ENCODE results near the gene KIF26B.

The KIF26B gene

DNA sequence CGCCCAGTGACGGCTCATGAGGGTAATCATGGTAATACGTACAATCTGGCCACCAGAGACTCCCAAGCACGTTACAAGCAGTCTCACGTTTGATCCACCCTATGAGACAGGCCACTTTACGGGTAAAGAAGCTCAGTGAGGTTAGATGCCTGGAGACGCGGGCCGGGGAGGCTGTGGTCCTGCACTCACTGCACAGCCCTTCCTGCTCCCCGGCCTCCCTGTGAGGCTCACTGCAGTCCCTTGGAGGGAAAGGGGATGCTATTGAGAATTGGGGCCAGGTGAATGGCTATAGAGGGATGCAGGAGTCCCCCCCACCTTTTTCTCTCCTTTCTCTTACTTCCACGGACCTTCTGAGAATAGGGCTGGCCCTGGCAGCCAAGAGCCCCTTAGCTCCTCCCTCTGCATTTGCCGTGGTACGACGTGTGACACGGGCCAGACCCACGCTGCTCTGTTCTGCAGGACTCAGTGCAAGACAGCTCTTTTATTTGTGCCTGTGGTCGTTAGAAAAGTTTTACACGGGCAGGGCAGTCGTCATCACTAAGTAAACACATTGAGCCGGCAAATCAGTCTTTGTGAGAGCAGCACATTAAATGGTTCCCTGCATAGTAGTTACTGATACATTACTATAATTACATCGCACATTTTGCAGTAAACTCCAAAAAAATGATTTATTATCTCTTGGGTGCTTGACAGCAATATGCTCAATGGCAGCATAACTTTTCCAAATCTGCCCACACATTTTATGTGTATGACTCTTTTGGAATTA lies 18.8 kb downstream of the KIF26B start:
- no peak for DNase-seq

DNA sequence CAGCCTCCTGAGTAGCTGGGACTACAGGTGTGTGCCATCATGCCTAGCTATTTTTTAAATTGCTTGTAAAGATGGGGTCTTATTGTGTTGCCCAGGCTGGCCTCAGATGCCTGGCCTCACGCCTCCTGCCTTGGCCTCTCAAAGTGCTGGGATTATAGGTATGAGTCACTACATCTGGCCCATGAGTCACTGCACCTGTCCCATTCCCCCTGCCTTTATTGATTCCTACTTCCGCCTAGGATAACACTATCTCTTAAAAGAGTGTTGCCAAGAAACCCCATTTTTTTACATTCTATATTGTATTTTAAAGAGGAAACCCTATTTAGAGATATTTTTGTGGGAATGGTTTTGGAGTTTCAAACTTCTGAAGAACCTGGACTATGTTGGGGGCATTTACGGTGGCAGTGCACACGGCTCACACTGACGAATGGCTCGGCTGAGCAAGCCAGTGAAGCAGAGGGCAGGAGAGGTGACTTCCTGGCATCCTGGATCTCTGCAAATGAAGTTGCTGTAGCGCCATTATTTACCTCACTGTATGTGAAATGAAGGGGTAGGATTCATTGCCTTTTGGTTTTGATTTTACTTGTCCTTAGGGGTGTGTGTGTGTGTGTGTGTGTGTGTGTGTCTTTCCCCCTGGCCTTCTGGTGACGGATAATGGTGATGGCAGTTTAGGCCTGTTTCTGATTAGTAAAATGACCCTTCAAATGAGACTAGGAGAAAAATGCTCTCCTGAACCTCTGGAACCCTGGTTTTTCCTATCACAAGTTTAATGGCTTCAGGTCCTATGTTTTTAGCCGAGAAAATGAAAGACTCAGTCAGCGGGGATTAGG lies 22.5 kb downstream of the KIF26B start:
- DNase-seq = no peak

DNA sequence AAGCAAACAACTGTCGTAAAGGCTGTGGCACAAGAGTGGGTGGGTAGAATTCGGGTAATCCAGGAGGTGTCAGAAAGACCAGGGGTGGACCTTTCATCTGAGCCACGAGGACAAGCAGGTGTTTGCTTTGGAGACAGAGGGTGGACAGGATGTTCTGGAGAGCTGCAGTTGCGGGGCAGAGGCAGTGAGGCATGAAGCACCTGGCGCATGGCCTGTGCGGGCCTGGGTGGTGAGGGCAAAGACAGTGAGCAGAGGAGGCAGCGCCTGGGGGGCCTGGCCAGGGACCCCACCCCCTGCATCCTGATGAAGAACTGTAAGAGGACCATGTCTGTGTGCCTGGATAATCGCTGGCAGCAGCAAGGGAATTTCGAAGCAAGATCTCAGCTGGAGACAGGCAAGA lies 24.9 kb downstream of the KIF26B start:
- DNase-seq = no peak

DNA sequence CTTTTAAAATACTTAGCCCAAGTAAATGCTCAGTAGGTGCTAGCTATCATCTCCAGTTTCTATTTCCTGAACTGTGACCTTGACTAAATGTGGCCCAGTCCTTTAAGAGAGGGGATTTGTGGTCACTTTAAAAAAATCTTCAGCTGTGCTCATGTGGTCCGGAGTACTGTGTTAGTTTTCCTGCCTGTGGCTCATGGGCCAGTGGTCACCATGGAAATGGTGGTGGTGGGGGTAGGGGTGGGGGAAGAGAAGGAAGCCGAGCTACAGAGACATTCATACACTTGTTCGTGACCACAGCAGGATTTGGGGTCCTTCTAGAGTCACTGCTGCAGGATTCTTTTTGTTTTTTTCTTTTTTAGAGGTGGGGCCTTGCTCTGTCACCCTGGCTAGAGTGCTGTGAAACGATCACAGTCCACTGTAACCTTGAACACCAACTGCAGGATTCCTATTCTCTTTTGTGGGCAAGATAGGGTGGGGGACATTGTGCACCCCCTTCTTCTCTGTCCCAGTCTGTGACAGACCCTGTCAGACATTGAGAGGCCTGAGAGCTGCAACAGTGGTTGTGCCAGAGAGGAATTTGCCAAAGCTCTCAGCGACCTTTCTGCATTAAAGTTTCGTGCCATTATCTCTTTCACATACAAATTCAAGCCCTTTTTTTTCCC lies 25.8 kb downstream of the KIF26B start:
- no peak for DNase-seq

DNA sequence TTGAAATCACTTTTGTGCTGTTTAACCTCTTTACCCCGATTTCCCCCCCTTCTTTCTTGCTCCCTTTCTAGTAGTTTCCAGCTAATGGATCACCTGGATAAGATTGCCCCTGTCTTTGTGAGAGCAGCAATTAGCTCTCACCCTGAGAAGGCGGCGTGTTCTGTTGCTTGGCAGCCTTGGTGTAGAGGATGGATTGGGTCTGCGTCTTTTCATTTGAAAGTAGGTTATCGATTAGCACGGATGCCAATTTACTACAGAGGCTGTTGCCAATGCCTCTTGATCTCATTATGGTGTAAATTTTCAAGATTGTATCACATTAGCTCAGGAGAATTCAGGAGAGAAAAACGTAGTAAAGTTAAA lies 26.4 kb downstream of the KIF26B start:
- DNase-seq = no peak

DNA sequence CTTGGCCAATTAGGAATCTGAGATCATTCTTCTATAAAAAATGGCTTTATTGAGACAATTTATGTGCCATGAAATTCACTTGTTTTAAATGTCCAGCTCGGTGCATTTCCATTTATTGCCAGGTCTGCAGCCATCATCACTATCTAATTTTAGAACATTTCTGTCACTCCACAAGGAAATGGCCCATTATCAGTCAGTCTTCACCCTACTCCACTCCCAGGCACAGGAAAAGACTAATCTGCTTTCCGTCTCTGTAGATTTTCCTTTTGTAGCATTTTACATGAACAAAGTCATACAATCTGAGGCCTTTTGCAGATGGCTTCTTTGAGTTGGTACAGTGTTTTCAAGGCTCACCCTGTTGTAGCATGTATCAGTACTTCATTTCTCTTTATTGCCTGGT lies 27.2 kb downstream of the KIF26B start:
- DNase-seq = no peak

DNA sequence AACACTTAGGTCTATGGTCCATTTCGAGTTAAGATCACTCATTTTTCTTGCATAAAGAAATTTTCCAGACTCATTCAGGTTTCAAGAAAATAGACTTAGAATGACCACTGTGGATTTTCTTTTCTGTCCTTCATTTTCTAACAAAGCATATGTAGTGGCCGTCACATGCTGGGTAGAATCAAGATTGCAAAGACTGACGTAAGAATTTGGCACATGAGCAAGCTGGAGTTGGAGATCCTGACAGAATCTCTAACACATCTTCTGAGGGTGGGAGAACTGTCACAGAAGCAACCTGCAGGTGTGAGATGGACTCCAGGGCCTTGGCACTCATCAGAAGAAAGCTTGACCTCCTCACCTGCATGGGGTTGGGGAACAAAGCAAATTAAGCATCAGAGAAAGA lies 28.6 kb downstream of the KIF26B start:
- DNase-seq = no peak

DNA sequence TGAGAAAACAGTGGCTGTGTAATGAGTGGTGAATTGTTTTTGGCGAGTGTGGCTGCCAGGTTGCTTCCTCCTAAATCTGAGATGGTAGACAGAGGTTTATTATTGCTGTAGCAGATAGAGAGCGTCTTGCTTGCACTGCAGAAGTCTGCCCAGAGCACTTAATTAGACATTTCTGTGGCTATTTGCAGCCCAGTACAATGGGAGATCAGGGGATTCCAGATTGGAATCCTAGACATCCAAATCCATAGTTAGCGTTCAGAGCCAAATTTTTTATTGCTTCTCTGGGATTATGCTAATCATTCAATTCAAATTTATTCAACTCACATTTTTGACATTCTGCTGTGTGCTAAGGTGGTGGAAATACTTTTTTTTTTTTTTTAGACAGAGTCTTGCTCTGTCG lies 30.0 kb downstream of the KIF26B start:
- no peak for DNase-seq

DNA sequence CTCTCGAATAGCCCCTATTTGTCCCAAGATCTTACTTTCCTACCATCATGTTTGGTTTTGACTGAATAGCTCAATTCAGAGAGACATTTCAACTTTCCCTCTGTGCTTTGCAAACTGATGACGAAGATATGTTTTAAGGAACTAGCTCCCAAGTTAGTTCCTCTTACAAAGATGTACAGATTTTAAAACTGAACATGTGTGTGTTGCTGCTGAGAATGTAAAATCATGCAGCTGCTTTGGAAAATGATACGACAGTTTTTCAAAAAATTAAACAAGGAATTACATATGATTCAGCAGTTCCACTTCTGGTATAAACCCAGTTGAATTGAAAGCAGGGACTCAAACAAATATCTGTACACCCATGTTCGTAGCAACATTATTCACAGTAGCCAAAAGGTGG lies 33.6 kb downstream of the KIF26B start:
- DNase-seq = no peak

DNA sequence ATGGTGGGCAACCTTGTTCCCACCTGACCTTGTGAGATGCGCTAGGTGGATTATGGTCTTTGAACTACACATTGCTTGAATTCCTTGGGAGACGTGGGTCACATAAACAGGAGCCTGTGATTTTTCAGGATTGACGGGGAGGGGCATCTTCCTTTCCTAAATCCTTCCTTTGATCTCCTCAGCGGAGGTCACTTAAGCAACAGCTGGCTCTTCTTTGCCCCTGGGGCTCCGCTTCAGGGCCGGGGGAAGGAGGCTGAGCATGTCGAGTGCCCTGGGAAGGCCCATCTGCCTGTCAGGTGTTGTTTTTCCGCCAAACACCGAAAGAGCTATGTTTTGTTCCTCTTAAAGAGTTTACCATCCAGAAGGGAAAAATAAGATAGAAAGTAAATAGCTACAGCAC lies 40.6 kb downstream of the KIF26B start:
- no peak for DNase-seq

DNA sequence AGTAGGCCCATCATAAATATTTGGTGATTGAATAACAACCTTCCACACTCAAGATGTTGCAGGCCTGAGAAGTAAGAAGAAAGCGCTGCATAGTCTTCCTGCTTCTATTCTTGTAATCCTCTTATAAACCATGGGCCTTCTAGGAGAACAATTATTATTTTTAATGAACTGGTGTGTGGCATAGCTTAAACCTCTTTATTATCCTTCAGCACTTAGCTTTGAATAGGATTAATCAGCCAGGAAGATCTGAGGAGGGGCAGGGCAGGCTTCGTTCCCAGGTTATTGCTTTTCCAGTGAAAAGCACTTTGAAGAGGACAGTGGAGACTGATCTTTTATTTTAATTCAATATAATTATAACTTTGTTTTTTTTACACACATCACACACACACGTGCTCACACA lies 42.3 kb downstream of the KIF26B start:
- DNase-seq = no peak

DNA sequence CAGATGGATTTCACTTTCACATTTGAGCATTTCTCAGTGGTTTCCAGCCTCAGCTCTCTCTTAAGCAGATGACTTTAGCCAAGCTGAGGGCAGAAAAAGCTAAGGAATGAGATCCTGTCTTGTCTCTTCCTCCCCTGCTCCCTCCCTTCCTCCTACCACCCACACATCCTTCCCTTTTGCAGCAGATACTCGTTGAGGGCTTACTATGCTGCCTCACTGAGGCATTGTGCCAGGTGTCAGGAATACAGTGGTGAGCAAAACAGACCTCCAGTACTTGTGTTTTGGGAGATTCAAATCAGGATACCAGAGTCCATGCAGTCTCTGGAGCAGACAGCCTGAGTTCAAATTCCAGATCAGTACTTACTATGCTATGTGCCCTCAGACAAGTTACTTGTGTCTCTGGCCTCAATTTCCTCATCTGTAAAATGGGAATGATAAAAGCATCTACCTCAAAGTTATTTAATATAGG lies 43.2 kb downstream of the KIF26B start:
- DNase-seq = no peak

DNA sequence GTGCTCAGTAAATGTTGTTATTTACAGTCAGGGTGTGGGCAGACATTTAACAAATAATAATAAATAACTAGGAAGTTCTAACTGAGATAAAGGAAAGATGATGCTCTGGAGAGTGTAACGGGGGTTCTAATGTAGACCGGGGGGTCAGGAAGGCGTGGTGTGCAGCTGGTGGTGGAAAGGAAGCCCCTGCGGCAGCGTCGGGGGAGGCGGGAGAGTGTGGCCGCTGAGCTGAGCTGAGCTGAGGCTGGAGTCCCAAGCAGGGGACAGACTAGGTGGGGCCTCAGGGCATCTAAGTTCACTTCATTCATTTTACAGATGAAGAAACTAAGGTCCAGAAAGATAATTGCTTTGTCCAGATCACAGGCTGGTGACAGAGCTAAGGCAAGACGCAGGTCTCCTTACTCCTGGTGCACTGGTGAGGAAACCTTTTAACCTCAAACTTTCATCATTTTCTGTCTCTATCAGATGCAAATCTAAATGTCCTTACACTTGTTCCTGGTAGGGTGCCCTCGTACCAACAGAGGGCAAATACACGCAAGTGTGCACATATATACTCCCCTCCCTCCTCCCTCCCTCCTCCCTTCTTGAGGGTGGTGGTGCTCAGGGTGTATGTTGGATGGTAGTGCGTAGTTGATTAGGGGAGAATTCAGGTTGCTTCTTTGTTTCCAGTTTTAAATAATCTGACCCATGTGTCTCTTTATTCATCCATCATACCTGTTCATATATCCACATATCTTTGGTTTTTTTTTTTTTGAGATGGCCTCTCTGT lies 44.1 kb downstream of the KIF26B start:
- DNase-seq = no peak

DNA sequence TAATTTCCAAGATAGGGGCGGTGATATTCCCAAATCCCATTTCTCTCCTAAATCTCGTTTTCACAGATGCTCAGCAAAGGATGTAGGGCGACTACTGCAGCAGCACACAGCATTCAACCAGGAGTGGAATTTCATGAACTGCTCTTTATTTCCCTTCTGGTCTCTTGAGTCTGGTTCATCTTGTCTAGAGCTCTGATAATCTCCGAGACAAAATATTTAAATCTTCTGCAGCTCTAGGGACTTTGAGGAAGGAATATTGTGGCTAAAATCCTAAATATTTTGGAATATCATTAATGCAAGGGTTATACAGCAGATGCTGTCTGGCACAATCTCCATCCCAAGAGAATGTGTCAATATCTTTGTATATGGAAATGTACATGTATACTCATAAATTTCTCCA lies 45.4 kb downstream of the KIF26B start:
- no peak for DNase-seq

DNA sequence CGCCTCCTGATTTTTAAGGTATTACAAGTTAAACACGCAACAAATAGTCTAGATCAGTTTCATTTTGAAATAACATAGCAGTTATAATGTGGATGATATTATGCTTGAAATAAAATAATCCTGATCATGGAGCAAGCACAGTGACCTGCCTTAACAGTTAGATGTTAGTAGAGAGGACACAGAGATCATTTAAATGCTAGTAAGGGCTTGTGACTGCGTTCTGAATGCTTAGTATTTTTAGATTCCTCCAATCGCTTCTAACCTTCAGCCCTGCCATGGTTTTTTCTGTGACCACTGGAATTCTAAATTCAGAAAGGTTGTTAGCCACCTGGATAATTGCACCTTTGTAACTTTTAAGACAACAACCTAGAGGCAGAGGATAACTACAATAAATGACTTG lies 46.4 kb downstream of the KIF26B start:
- no peak for DNase-seq

DNA sequence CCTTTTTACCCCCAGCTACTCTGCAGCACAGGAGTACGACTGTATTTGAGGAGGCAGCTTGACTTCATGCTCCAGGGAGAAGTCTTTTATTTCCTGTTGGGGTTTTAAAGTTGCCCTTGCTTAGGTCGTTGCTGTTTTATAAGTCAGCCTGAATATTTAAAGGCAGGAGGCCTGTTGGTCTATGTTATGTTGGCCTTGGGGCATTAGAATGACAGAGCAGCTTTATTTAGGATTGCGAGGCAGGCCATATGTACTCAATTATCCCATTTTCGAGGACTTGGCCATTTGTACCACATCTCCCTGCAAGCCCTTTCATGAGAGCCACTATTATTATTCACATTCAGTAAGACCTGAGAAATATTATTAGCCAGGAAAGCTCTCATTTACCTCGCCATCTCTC lies 47.0 kb downstream of the KIF26B start:
- DNase-seq = no peak

DNA sequence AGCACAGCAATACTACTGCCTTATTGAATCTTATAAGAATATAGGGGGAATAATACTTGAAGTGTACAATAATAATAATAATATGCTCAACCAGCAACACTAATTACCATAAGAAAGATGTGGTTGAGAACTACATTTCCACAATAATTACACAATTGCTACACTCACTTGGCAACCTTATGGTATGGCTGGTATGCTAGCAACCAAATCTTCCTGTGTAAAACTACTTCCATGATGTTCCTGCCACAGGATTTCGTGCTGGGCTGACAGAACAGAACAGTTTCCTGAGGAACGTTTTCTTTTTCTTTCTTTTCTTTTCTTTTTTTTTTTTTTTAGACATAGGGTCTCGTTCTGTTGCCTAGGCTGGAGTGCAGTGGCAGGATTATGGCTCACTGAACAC lies 50.6 kb downstream of the KIF26B start:
- no peak for DNase-seq

DNA sequence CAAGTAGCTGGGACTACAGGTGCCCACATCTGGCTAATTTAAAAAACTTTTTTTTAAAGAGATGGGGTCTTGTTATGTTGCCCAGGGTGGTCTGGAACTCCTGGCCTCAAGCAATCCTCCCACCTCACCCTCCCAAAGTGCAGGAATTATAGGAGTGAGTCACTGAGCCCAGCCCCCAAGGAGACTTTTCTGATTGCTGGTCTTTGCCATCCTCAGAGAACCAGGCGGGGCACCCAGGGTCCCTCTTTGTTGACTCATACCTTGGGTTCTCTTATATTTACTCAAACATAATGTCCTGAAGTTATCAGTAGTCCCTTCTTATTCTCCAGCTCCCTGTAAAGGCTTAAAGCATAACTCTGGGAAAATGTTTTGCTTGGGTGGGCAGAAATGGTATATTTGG lies 51.1 kb downstream of the KIF26B start:
- no peak for DNase-seq

DNA sequence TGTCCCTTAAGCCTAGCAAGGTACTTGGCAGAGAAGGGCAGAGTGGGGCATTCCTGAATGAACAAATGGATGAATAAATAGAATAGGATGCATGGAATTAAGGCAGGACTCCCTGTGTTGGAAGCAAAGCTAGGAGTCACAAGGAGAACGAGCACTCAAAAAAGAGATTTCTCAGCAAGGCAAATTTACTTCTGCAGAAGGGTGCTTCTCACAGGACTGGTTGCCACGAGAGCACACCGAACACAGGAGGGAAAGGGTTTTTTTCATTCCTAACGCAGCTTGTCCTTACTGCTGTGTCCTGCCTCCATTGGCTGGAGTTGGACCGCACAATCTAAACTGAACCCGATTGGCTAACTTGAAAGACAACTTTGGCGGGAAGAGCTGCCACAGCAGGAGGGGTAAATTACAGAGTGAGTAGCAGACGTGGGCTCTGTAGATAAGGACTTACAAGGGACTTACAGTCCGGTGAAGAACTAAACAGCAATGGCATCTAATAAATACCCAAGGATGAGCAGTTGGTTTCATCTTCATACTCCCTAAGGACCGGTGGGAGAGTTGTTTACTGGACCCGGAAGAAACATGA lies 52.4 kb downstream of the KIF26B start:
- DNase-seq = no peak

DNA sequence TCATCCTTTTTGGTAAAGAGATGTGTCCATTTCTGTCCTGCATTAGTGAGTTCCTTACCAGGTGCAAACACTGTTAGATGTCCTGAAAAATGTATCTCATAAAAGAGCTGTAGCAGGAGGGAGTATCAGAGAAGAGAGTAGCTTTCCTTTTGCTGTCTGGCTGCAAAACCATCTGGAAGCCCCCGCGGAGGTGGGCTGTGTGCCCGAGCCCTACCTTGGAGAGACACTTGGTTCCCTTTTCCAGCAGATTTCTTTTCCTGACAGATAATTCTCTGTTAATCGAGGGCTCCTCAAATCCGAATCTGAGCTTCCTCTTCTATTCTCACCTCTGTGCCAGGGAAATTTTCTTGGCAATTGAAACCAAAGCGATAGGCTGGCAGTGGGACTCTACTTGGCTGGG lies 53.0 kb downstream of the KIF26B start:
- no peak for DNase-seq

DNA sequence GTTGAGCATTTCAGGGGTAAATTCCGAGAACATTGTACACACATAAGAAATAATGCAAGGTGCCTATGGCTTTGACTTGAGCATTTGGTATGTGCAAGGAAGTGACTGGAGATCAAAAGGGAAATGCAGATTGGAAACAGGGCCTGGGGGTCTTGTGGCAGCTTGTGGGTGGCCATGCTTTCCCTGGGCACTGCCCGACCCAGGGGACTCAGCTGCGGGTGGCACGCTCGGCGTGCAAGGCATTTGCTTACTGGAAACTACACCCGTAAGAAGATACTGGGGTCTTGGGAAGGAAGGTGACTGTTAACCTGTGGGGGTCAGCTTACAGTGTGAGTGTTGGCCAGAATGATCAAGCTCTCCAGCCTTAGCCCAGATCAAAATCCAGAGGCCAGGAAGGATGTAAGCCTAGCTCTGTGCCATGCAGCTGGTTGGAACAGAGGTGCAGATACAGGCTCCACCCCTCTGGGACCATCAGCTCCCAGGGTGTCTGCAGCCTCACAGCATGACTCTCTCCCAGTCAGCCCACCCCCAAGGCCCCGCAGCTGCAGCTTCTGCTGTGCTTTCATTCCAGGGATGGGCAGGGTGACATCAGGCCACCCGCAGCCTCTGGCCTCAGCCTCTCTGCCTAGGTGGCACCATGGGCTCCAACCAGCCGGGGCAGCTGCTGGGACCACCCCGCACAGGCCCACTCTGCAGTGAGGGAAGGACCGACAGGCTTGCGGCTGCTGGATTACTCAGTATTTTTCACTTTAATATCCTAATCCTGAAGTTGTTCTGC lies 55.1 kb downstream of the KIF26B start:
- no peak for DNase-seq
